ENCODE data around the gene JAK3.

JAK3 gene

GRCh38 chr19:17829855-17830566, 17.8 kb downstream of the JAK3 start:
- Histone ChIP-seq H2BK15ac (ENCODE audit: low read length) (peak overlapping the region; percentile 97), H3K4me2 (ENCODE audit: insufficient read depth, low read length, poor library complexity, severe bottlenecking) (peak overlapping the region; percentile 89), H3K4me3 (ENCODE audit: low read length in 2 of 2) (peak overlapping the region; percentile 15 to 80), H2BK5ac (ENCODE audit: low read length) (peak overlapping the region; percentile 93), H3K79me1 (ENCODE audit: low read depth, low read length) (no peaks in the 10 kb centered on the region), H3K18ac (ENCODE audit: low read length) (peak overlapping the region; percentile 96), H2BK12ac (ENCODE audit: low read length) (peak overlapping the region; percentile 73), H2AFZ (ENCODE audit: low read length) (peak overlapping the region; percentile 86), H4K91ac (ENCODE audit: low read depth, low read length, poor library complexity) (no peak overlapping the region), H3K9me3 (replicated peaks in 1 of 2; ENCODE audit: control insufficient read depth in 2 of 2, insufficient read depth in 1 of 2, low read depth in 1 of 2, low read length in 2 of 2) (no peaks in the 10 kb centered on the region), H2AK5ac (ENCODE audit: low read depth, low read length) (no peak overlapping the region), H3K27ac (replicated peaks; ENCODE audit: low read length) (peak overlapping the region; percentile 96), H3K4ac (ENCODE audit: low read length) (no peak overlapping the region), H3K36me3 (replicated peaks in 1 of 2; ENCODE audit: control insufficient read depth in 2 of 2, insufficient read depth in 2 of 2, low read length in 2 of 2) (no peaks in the 10 kb centered on the region), H3K14ac (ENCODE audit: low read length) (no peak overlapping the region), H2BK120ac (ENCODE audit: low read depth, low read length) (no peak overlapping the region), H4K8ac (ENCODE audit: low read depth, low read length) (no peak overlapping the region), H3K23ac (ENCODE audit: low read depth, low read length, poor library complexity) (peak overlapping the region; percentile 17), H3K27me3 (ENCODE audit: control insufficient read depth in 3 of 3, insufficient read depth in 3 of 3, low read depth in 1 of 3, low read length in 3 of 3) (no peaks in the 10 kb centered on the region), H3K4me1 (ENCODE audit: control insufficient read depth in 2 of 2, insufficient read depth in 1 of 2, low read depth in 1 of 2, low read length in 2 of 2) (peaks cover 5 to 13% of the 10 kb centered on the region in 2 donors), H3K9ac (ENCODE audit: low read depth, low read length, poor library complexity) (peak overlapping the region; percentile 87)
- peak; percentile 72 for DNase-seq (ENCODE audit: low spot score)
- no CpG with 5 or more reads among the region's 29 CpGs for WGBS, 2 donors (ENCODE audit: extremely low coverage in 2 of 2, insufficient read length in 2 of 2, insufficient replicate concordance in 1 of 2)

GRCh38 chr19:17826508-17827056, 21.2 kb downstream of the JAK3 start:
- Histone ChIP-seq H3K4me2 (ENCODE audit: insufficient read depth, low read length, poor library complexity, severe bottlenecking) (no peak overlapping the region), H3K4me3 (ENCODE audit: low read length in 2 of 2) (no peak overlapping the region), H3K27ac (replicated peaks; ENCODE audit: low read length) (no peak overlapping the region), H2BK5ac (ENCODE audit: low read length) (peak overlapping the region; percentile 82), H3K18ac (ENCODE audit: low read length) (peak overlapping the region; percentile 64), H3K4me1 (ENCODE audit: control insufficient read depth in 2 of 2, insufficient read depth in 1 of 2, low read depth in 1 of 2, low read length in 2 of 2) (peaks cover 0 to 8% of the 10 kb centered on the region in 2 donors), H4K91ac (ENCODE audit: low read depth, low read length, poor library complexity) (no peak overlapping the region), H2BK15ac (ENCODE audit: low read length) (no peak overlapping the region), H3K27me3 (ENCODE audit: control insufficient read depth in 3 of 3, insufficient read depth in 3 of 3, low read depth in 1 of 3, low read length in 3 of 3) (no peaks in the 10 kb centered on the region), H3K9me3 (replicated peaks in 1 of 2; ENCODE audit: control insufficient read depth in 2 of 2, insufficient read depth in 1 of 2, low read depth in 1 of 2, low read length in 2 of 2) (no peaks in the 10 kb centered on the region), H4K8ac (ENCODE audit: low read depth, low read length) (no peak overlapping the region), H3K79me1 (ENCODE audit: low read depth, low read length) (no peaks in the 10 kb centered on the region), H3K23ac (ENCODE audit: low read depth, low read length, poor library complexity) (no peak overlapping the region), H3K36me3 (replicated peaks in 1 of 2; ENCODE audit: control insufficient read depth in 2 of 2, insufficient read depth in 2 of 2, low read length in 2 of 2) (no peaks in the 10 kb centered on the region), H2AK5ac (ENCODE audit: low read depth, low read length) (peak overlapping the region; percentile 70), H2AFZ (ENCODE audit: low read length) (no peak overlapping the region), H3K9ac (ENCODE audit: low read depth, low read length, poor library complexity) (no peak overlapping the region), H3K4ac (ENCODE audit: low read length) (no peak overlapping the region), H2BK12ac (ENCODE audit: low read length) (peak overlapping the region; percentile 73), H3K14ac (ENCODE audit: low read length) (no peak overlapping the region), H2BK120ac (ENCODE audit: low read depth, low read length) (no peak overlapping the region)
- no CpG with 5 or more reads among the region's 13 CpGs for WGBS, 2 donors (ENCODE audit: extremely low coverage in 2 of 2, insufficient read length in 2 of 2, insufficient replicate concordance in 1 of 2)
- no peak for DNase-seq (ENCODE audit: low spot score)

DNA sequence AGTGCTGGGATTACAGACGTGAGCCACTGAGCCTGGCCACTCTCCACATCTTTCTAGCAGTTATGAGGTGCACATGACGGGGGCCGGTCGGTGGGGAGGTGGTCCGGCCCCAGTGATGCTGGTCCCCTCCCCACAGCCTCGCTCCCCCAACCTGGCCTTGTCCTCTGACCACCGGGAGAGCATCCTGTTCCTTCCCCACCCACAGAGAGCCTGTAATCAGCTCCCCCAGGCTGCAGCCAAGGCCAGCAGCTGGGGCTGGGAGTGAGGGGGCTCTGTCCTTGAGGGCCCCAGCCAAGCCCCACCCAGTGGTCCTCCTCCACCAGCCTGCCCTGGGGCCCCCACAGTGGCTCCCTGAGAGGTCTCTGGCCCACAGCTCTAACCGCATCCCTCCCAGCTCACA, 23.4 kb downstream of the JAK3 start:
- H3K27me3 ChIP-seq (ENCODE audit: control insufficient read depth in 3 of 3, insufficient read depth in 3 of 3, low read depth in 1 of 3, low read length in 3 of 3), result no peaks in the 10 kb centered on the region
- H3K36me3 ChIP-seq (replicated peaks in 1 of 2; ENCODE audit: control insufficient read depth in 2 of 2, insufficient read depth in 2 of 2, low read length in 2 of 2), result no peaks in the 10 kb centered on the region
- H3K18ac ChIP-seq (ENCODE audit: low read length), result no peak overlapping the region
- peak overlapping the region; percentile 14 for H2BK5ac ChIP-seq (ENCODE audit: low read length)
- no peak overlapping the region for H2BK12ac ChIP-seq (ENCODE audit: low read length)
- H4K91ac ChIP-seq (ENCODE audit: low read depth, low read length, poor library complexity), result no peak overlapping the region
- H3K9ac ChIP-seq (ENCODE audit: low read depth, low read length, poor library complexity), result no peak overlapping the region
- no peak for DNase-seq (ENCODE audit: low spot score)
- H3K4me1 ChIP-seq (ENCODE audit: control insufficient read depth in 2 of 2, insufficient read depth in 1 of 2, low read depth in 1 of 2, low read length in 2 of 2), result no peaks in the 10 kb centered on the region
- no peak overlapping the region for H3K4me3 ChIP-seq (ENCODE audit: low read length in 2 of 2)
- H2BK15ac ChIP-seq (ENCODE audit: low read length), result no peak overlapping the region
- H3K79me1 ChIP-seq (ENCODE audit: low read depth, low read length), result no peaks in the 10 kb centered on the region
- no peak overlapping the region for H3K4me2 ChIP-seq (ENCODE audit: insufficient read depth, low read length, poor library complexity, severe bottlenecking)
- no peak overlapping the region for H3K23ac ChIP-seq (ENCODE audit: low read depth, low read length, poor library complexity)
- no peaks in the 10 kb centered on the region for H3K9me3 ChIP-seq (replicated peaks in 1 of 2; ENCODE audit: control insufficient read depth in 2 of 2, insufficient read depth in 1 of 2, low read depth in 1 of 2, low read length in 2 of 2)
- H2AK5ac ChIP-seq (ENCODE audit: low read depth, low read length), result peak overlapping the region; percentile 81
- no peak overlapping the region for H3K4ac ChIP-seq (ENCODE audit: low read length)
- no peak overlapping the region for H4K8ac ChIP-seq (ENCODE audit: low read depth, low read length)
- no peak overlapping the region for H2AFZ ChIP-seq (ENCODE audit: low read length)
- no CpG with 5 or more reads among the region's 8 CpGs for WGBS, 2 donors (ENCODE audit: extremely low coverage in 2 of 2, insufficient read length in 2 of 2, insufficient replicate concordance in 1 of 2)
- H2BK120ac ChIP-seq (ENCODE audit: low read depth, low read length), result no peak overlapping the region
- no peak overlapping the region for H3K27ac ChIP-seq (replicated peaks; ENCODE audit: low read length)
- H3K14ac ChIP-seq (ENCODE audit: low read length), result no peak overlapping the region

DNA sequence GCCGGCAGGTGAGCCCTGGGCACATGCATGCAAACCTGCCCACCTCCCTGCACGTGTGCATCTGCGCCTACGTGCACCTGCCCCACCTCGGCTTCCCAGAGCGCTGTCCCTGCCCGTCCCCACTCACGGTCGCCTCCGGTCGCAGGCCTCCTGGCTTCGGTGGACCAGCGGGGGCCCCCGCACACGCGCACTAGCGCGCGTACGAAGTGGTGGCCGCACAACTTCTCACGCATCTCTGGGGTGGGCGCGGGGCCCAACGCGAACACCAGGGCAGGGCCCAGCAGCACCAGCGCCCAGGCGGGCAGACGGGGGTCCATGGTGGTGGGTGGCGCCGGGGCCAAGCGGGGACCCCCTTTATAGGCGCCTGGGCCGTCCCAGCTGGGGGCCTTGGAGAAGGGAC, 26.6 kb downstream of the JAK3 start, which contains the start of gene INSL3:
Gene INSL3 (minus strand): TSS at position 330 of the 400 bp plus-strand sequence. CDS start 13 bp downstream, at position 317.
- Histone ChIP-seq H4K8ac (ENCODE audit: low read depth, low read length) (peak within 1 kb of the TSS; percentile 43), H2BK12ac (ENCODE audit: low read length) (peak within 1 kb of the TSS; percentile 10), H3K23ac (ENCODE audit: low read depth, low read length, poor library complexity) (peak within 1 kb of the TSS; percentile 89), H3K4me3 (ENCODE audit: low read length in 2 of 2) (no peak within 1 kb of the TSS), H3K18ac (ENCODE audit: low read length) (peak within 1 kb of the TSS; percentile 80), H3K4me1 (ENCODE audit: control insufficient read depth in 2 of 2, insufficient read depth in 1 of 2, low read depth in 1 of 2, low read length in 2 of 2) (no peaks in the 10 kb centered on the region), H2AK5ac (ENCODE audit: low read depth, low read length) (no peak within 1 kb of the TSS), H2BK120ac (ENCODE audit: low read depth, low read length) (no peak within 1 kb of the TSS), H3K4me2 (ENCODE audit: insufficient read depth, low read length, poor library complexity, severe bottlenecking) (no peak within 1 kb of the TSS), H3K4ac (ENCODE audit: low read length) (no peak within 1 kb of the TSS), H3K27me3 (ENCODE audit: control insufficient read depth in 3 of 3, insufficient read depth in 3 of 3, low read depth in 1 of 3, low read length in 3 of 3) (no peaks in the 10 kb centered on the region), H3K9ac (ENCODE audit: low read depth, low read length, poor library complexity) (peak within 1 kb of the TSS; percentile 44), H3K36me3 (replicated peaks in 1 of 2; ENCODE audit: control insufficient read depth in 2 of 2, insufficient read depth in 2 of 2, low read length in 2 of 2) (no peaks in the 10 kb centered on the region), H2BK5ac (ENCODE audit: low read length) (no peak within 1 kb of the TSS), H2AFZ (ENCODE audit: low read length) (no peak within 1 kb of the TSS), H3K79me1 (ENCODE audit: low read depth, low read length) (no peaks in the 10 kb centered on the region), H4K91ac (ENCODE audit: low read depth, low read length, poor library complexity) (no peak within 1 kb of the TSS), H3K14ac (ENCODE audit: low read length) (no peak within 1 kb of the TSS), H2BK15ac (ENCODE audit: low read length) (no peak within 1 kb of the TSS), H3K9me3 (replicated peaks in 1 of 2; ENCODE audit: control insufficient read depth in 2 of 2, insufficient read depth in 1 of 2, low read depth in 1 of 2, low read length in 2 of 2) (no peaks in the 10 kb centered on the region), H3K27ac (replicated peaks; ENCODE audit: low read length) (no peak within 1 kb of the TSS)
- no CpG with 5 or more reads among the region's 34 CpGs for WGBS, 2 donors (ENCODE audit: extremely low coverage in 2 of 2, insufficient read length in 2 of 2, insufficient replicate concordance in 1 of 2)
- no peak for DNase-seq (ENCODE audit: low spot score)
